Activated T-cell treated with anti-CD3 and anti-CD28 coated beads, Interleukin-2, amount 50 U/mL, for 4 hours (primary cell): ENCODE results near the gene PRR3. TPM values are rescaled to one million over a fixed set of nuclear protein-coding genes. Genes with fewer than 3 reads are reported as not detected.
A peak's percentile ranks its signal among the peaks of the same experiment; 100 is the strongest.

Source experiments
- ATAC-seq, 2 donors: fragments of 200-7000 bp; cut with Tn5 transposase; one replicate each; pipeline ENCODE4 v1.10.0; 2021
- DNase-seq: peaks from one replicate; pipeline ENCODE4 v3.0.0-alpha.2; 2020
- H3K27me3 Mint-ChIP-seq: one replicate; pipeline ENCODE4 v1.8.0; 2021; ENCODE audit warnings: low read depth, mixed read lengths
- H3K36me3 Mint-ChIP-seq: one replicate; pipeline ENCODE4 v1.8.0; 2022; ENCODE audit warnings: mixed read lengths; ENCODE audit not compliant: insufficient read depth
- H3K4me1 Mint-ChIP-seq: one replicate; pipeline ENCODE4 v1.8.0; 2021; ENCODE audit warnings: low read depth, mixed read lengths
- H3K4me3 Mint-ChIP-seq: one replicate; pipeline ENCODE4 v1.8.0; 2021; ENCODE audit warnings: mild to moderate bottlenecking, moderate library complexity, mixed read lengths
- H3K9me3 Mint-ChIP-seq: one replicate; pipeline ENCODE4 v1.8.0; 2021; ENCODE audit warnings: mixed read lengths
- total RNA-seq, 3 donors: library from RNA; stranded (reverse); gene quantifications; one replicate each; pipeline ENCODE4 v1.2.1, GENCODE V29; 2021

PRR3 gene
- total RNA-seq, 3 donors from 2014 or later: 41.3 to 49.3 (median 43.8) TPM

GRCh38 chr6:30601815-30602641, 44.9 kb downstream of the PRR3 start:
- Mint-ChIP-seq H3K4me3 (no peak overlapping the region), H3K36me3 (peaks cover 45% of the 10 kb centered on the region), H3K9me3 (no peaks in the 10 kb centered on the region), H3K27me3 (no peaks in the 10 kb centered on the region), H3K4me1 (peaks cover 25% of the 10 kb centered on the region)
- no peak for ATAC-seq
- no peak for DNase-seq

GRCh38 chr6:30603961-30604360, 46.9 kb downstream of the PRR3 start:
- Mint-ChIP-seq H3K27me3 (no peaks in the 10 kb centered on the region), H3K4me3 (no peak overlapping the region), H3K36me3 (peaks cover 53% of the 10 kb centered on the region), H3K9me3 (no peaks in the 10 kb centered on the region), H3K4me1 (peaks cover 26% of the 10 kb centered on the region)
- no peak for DNase-seq
- ATAC-seq: no peak

GRCh38 chr6:30610065-30610464, 53.0 kb downstream of the PRR3 start:
- no peak for DNase-seq
- H3K4me1 Mint-ChIP-seq: peaks cover 64% of the 10 kb centered on the region
- H3K36me3 Mint-ChIP-seq: peaks cover 45% of the 10 kb centered on the region
- no peaks in the 10 kb centered on the region for H3K27me3 Mint-ChIP-seq
- no peak for ATAC-seq
- no peak overlapping the region for H3K4me3 Mint-ChIP-seq
- no peaks in the 10 kb centered on the region for H3K9me3 Mint-ChIP-seq

- Mint-ChIP-seq H3K27me3 (no peaks in the 10 kb centered on the region), H3K4me1 (peaks cover 61% of the 10 kb centered on the region), H3K4me3 (no peak overlapping the region), H3K9me3 (no peaks in the 10 kb centered on the region), H3K36me3 (peaks cover 46% of the 10 kb centered on the region)
- DNase-seq (no peak), ATAC-seq (no peak)
Measured at GRCh38 chr6:30611150-30611855, 54.2 kb downstream of the PRR3 start.

- DNase-seq (no peak), ATAC-seq (no peak)
- no peaks in the 10 kb centered on the region for H3K27me3 Mint-ChIP-seq
- peaks cover 61% of the 10 kb centered on the region for H3K4me1 Mint-ChIP-seq
- H3K9me3 Mint-ChIP-seq: no peaks in the 10 kb centered on the region
- H3K36me3 Mint-ChIP-seq: peaks cover 46% of the 10 kb centered on the region
- H3K4me3 Mint-ChIP-seq: no peak overlapping the region
Measured at GRCh38 chr6:30611856-30612194, 54.7 kb downstream of the PRR3 start.

- Mint-ChIP-seq H3K36me3 (peaks cover 49% of the 10 kb centered on the region), H3K4me1 (peaks cover 61% of the 10 kb centered on the region), H3K4me3 (peak overlapping the region; percentile 4), H3K9me3 (no peaks in the 10 kb centered on the region), H3K27me3 (no peaks in the 10 kb centered on the region)
- no peak for ATAC-seq
- no peak for DNase-seq
Measured at GRCh38 chr6:30612213-30612612, 55.1 kb downstream of the PRR3 start.

GRCh38 chr6:30612687-30613248, 55.7 kb downstream of the PRR3 start:
- no peaks in the 10 kb centered on the region for H3K9me3 Mint-ChIP-seq

More at GRCh38 chr6:30612687-30613248, 55.7 kb downstream of the PRR3 start:
- Mint-ChIP-seq H3K4me1 (peaks cover 56% of the 10 kb centered on the region), H3K27me3 (no peaks in the 10 kb centered on the region), H3K4me3 (peak overlapping the region; percentile 90), H3K36me3 (peaks cover 44% of the 10 kb centered on the region)
- ATAC-seq (no peak), DNase-seq (no peak)

Other genes with a start within 250 kb of the PRR3 start
- gene TRIM39, start 230.4 kb upstream of the PRR3 start, total RNA-seq: 10 to 100 TPM; 25.5 to 33.0 (median 28.0) TPM
- 10 to 100 TPM; 67.3 to 74.8 (median 72.9) TPM for gene RPP21, start 212.1 kb upstream of the PRR3 start, total RNA-seq
- 1,000 to 10,000 TPM in 1 of 3 donors, 100 to 1,000 TPM in 2; 695 to 1,026 (median 934) TPM for gene HLA-E, start 67.8 kb upstream of the PRR3 start, total RNA-seq
- gene GNL1, start 806 bp upstream of the PRR3 start, total RNA-seq: 100 to 1,000 TPM; 134 to 142 (median 138) TPM
- 100 to 1,000 TPM; 167 to 181 (median 181) TPM for gene ABCF1, start 14.1 kb downstream of the PRR3 start, total RNA-seq
- 100 to 1,000 TPM; 102 to 106 (median 106) TPM for gene PPP1R10, start 59.9 kb downstream of the PRR3 start, total RNA-seq
- 100 to 1,000 TPM in 2 of 3 donors, 10 to 100 TPM in 1; 98.6 to 108 (median 103) TPM for gene MRPS18B, start 60.5 kb downstream of the PRR3 start, total RNA-seq
- gene ATAT1, start 69.6 kb downstream of the PRR3 start, total RNA-seq: 10 to 100 TPM in 1 of 3 donors, 1 to 10 TPM in 2; 5.9 to 10.3 (median 9.5) TPM
- gene C6orf136, start 89.8 kb downstream of the PRR3 start, total RNA-seq: 10 to 100 TPM; 34.7 to 36.7 (median 36.6) TPM
- gene DHX16, start 115.7 kb downstream of the PRR3 start, total RNA-seq: 10 to 100 TPM; 54.2 to 57.2 (median 54.8) TPM
- 100 to 1,000 TPM; 148 to 176 (median 148) TPM for gene PPP1R18, start 129.3 kb downstream of the PRR3 start, total RNA-seq
- gene NRM, start 133.7 kb downstream of the PRR3 start, total RNA-seq: 10 to 100 TPM in 2 of 3 donors, 1 to 10 TPM in 1; 9.7 to 10.5 (median 10.2) TPM
- gene MDC1, start 160.0 kb downstream of the PRR3 start, total RNA-seq: 10 to 100 TPM; 65.4 to 69.5 (median 65.8) TPM
- 1,000 to 10,000 TPM; 1,153 to 1,485 (median 1,301) TPM for gene TUBB, start 163.1 kb downstream of the PRR3 start, total RNA-seq
- gene FLOT1, start 185.4 kb downstream of the PRR3 start, total RNA-seq: 10 to 100 TPM; 93.0 to 98.1 (median 95.0) TPM
- gene IER3, start 187.3 kb downstream of the PRR3 start, total RNA-seq: 100 to 1,000 TPM; 519 to 552 (median 531) TPM